Measurements from ENCODE around the gene FAM118A. TPM values are rescaled to one million over a fixed set of nuclear protein-coding genes. Genes with fewer than 3 reads are reported as not detected.

Gene FAM118A
- total and polyA plus RNA-seq, 2 of the 8 experiments (the other 6 are each of a cell fraction or from before 2014, with no cell fraction given) = 8.5 to 18.6 TPM

DNA sequence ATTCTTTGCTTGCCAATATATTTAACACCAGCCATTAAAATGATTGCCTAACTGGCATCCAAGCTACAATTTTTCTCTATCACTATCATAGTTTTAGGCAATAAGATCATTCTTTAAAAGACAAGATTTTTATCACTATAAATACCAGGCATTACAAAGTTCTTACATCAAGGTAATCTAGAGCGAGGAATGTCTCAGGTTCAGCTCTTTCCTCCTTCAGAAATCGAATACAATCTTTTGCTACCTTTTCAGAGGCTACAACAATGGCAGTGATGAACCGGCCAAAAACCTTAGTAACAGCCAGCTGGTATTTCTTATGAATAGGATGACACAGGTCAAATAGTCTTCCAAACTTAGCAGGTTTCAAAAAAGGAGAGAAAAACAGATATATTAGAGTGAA, 79.8 kb downstream of the FAM118A start (continued):
- TF ChIP-seq BACH1 (IDR thresholded peaks at IDR 0.05; ENCODE audit: low read length) (no peak), NANOG (IDR thresholded peaks at IDR 0.05; ENCODE audit: insufficient read depth, low read depth, low read length, poor library complexity, severe bottlenecking) (no peak)

Other genes with a start within 250 kb of the FAM118A start
- 112 and 118 TPM in 2 replicates for gene NUP50, start 146.0 kb upstream of the FAM118A start, total RNA-seq (2021; fragmentation: NEBNext Ultra II Directional; extraction: Animal tissue kit (Norgen Biotek cat#: 25700))
- gene NUP50, start 146.0 kb upstream of the FAM118A start, polyA plus RNA-seq (2011; rRNA removed) = 16.4 and 20.0 TPM in 2 replicates
- 61.9 and 65.3 TPM in 2 replicates for gene KIAA0930, start 69.0 kb upstream of the FAM118A start, total RNA-seq (2021; fragmentation: NEBNext Ultra II Directional; extraction: Animal tissue kit (Norgen Biotek cat#: 25700))
- 66.1 and 95.4 TPM in 2 replicates for gene KIAA0930, start 69.0 kb upstream of the FAM118A start, polyA plus RNA-seq (2011; rRNA removed)
- gene UPK3A, start 25.0 kb upstream of the FAM118A start, total RNA-seq (2021; fragmentation: NEBNext Ultra II Directional; extraction: Animal tissue kit (Norgen Biotek cat#: 25700)) = 0.35 TPM in 1 of 2 replicates, not detected in the other
- 1.7 and 2.4 TPM in 2 replicates for gene UPK3A, start 25.0 kb upstream of the FAM118A start, polyA plus RNA-seq (2011; rRNA removed)
- gene SMC1B, start 103.7 kb downstream of the FAM118A start, total RNA-seq (2021; fragmentation: NEBNext Ultra II Directional; extraction: Animal tissue kit (Norgen Biotek cat#: 25700)) = not detected in 2 replicates
- 0.02 TPM in 2 replicates for gene SMC1B, start 103.7 kb downstream of the FAM118A start, polyA plus RNA-seq (2011; rRNA removed)
- gene RIBC2, start 103.8 kb downstream of the FAM118A start, total RNA-seq (2021; fragmentation: NEBNext Ultra II Directional; extraction: Animal tissue kit (Norgen Biotek cat#: 25700)) = 1.8 and 2.1 TPM in 2 replicates
- gene RIBC2, start 103.8 kb downstream of the FAM118A start, polyA plus RNA-seq (2011; rRNA removed) = 0.79 and 0.83 TPM in 2 replicates
- gene FBLN1, start 192.9 kb downstream of the FAM118A start, total RNA-seq (2021; fragmentation: NEBNext Ultra II Directional; extraction: Animal tissue kit (Norgen Biotek cat#: 25700)) = 168 and 184 TPM in 2 replicates
- 159 and 233 TPM in 2 replicates for gene FBLN1, start 192.9 kb downstream of the FAM118A start, polyA plus RNA-seq (2011; rRNA removed)